ENCODE data around the gene EFNA5.

The EFNA5 gene

GRCh38 chr5:107567901-107568671, 102.7 kb downstream of the EFNA5 start:
- no peak for DNase-seq

- no peak for DNase-seq
Measured at GRCh38 chr5:107566986-107567385, 103.8 kb downstream of the EFNA5 start.

GRCh38 chr5:107565791-107566767, 104.7 kb downstream of the EFNA5 start:
- DNase-seq: no peak

- no peak for DNase-seq
Measured at GRCh38 chr5:107564931-107565372, 105.8 kb downstream of the EFNA5 start.

GRCh38 chr5:107563959-107564544, 106.7 kb downstream of the EFNA5 start:
- DNase-seq: no peak

- no peak for DNase-seq
Measured at GRCh38 chr5:107560377-107560776, 110.4 kb downstream of the EFNA5 start.

- no peak for DNase-seq
Measured at GRCh38 chr5:107558823-107559375, 111.8 kb downstream of the EFNA5 start.

- DNase-seq: no peak
Measured at GRCh38 chr5:107557051-107557658, 113.6 kb downstream of the EFNA5 start.

- DNase-seq: no peak
Measured at GRCh38 chr5:107556575-107556974, 114.2 kb downstream of the EFNA5 start.

GRCh38 chr5:107555425-107556090, 115.2 kb downstream of the EFNA5 start:
- no peak for DNase-seq

GRCh38 chr5:107554776-107555424, 115.8 kb downstream of the EFNA5 start:
- DNase-seq: no peak

- DNase-seq: no peak
Measured at GRCh38 chr5:107553117-107553555, 117.6 kb downstream of the EFNA5 start.

- no peak for DNase-seq
Measured at GRCh38 chr5:107551088-107551487, 119.6 kb downstream of the EFNA5 start.

- no peak for DNase-seq
Measured at GRCh38 chr5:107549567-107549966, 121.2 kb downstream of the EFNA5 start.

GRCh38 chr5:107548477-107548876, 122.3 kb downstream of the EFNA5 start:
- DNase-seq: no peak

GRCh38 chr5:107546719-107547118, 124.0 kb downstream of the EFNA5 start:
- no peak for DNase-seq

GRCh38 chr5:107545486-107545885, 125.3 kb downstream of the EFNA5 start:
- DNase-seq: no peak

GRCh38 chr5:107544967-107545366, 125.8 kb downstream of the EFNA5 start:
- no peak for DNase-seq

- DNase-seq: no peak
Measured at GRCh38 chr5:107544476-107544875, 126.3 kb downstream of the EFNA5 start.

GRCh38 chr5:107543868-107544267, 126.9 kb downstream of the EFNA5 start:
- DNase-seq: no peak

GRCh38 chr5:107542831-107543231, 127.9 kb downstream of the EFNA5 start:
- no peak for DNase-seq
